HG03060 (cell line): ENCODE results near the gene CAST.

ENCODE experiments used
- ATAC-seq: cut with Tn5 transposase; IDR thresholded peaks from one replicate; pipeline ENCODE4 v1.9.1; 2021; ENCODE audit warnings: low read depth, moderate number of reproducible peaks; ENCODE audit not compliant: unreplicated experiment

CAST gene

DNA sequence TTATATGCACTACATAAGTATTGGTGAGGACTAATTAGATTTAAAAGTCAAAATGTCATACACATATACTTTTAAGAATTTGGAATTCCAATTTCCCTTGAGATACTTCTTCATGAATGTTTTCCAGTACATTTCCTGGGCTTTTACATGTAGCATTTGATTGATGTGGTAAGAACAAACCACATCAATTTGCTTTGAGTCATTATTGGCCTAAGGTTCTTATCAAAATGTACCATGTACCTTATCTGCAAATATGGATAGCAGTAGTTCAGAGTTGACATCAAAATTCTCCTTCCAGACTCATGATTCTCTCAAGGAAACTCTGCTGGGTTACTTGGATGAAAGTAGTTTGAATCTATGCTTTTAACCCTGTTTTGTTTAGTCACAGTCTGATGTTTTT is 2.5 kb downstream of the CAST start:
- no peak for ATAC-seq

DNA sequence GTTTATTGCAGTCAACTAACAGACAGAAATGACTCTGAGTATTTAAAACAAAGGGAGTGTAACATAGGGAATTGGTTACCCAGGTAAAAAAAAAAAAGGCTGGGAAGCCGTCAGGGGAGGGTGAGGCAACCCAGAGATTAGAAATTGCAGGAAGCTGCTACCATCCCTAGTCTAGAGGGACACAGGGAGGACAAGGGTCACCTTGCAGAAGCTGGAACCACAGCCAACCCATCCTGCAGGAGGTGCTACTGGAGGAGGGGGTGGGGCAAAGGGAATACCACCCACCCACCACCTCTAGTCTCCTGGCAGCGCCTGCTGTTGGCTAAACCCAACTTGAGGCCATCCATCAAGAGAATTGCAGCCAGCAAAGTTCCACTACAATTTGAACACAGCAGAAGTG is 6.5 kb downstream of the CAST start:
- ATAC-seq, result no peak

DNA sequence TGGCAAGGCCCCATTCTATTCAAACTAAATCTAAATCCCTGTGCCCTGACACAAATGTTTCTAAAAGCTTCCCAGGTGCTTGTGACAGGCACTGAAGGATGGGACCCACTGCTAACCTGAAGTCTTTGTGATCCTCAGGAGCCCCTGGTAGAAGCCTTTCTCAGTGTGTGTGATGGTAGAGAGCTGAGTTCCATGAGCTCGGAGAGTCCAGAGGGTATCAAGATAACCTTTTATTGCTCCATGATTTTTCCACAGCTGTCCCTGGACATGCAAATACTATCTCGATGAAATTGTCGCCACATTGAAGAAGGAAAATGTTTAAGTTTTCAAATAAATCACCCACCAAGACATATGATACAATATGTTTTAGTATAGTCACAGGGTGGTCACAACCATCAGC is 7.7 kb downstream of the CAST start:
- ATAC-seq, result no peak

DNA sequence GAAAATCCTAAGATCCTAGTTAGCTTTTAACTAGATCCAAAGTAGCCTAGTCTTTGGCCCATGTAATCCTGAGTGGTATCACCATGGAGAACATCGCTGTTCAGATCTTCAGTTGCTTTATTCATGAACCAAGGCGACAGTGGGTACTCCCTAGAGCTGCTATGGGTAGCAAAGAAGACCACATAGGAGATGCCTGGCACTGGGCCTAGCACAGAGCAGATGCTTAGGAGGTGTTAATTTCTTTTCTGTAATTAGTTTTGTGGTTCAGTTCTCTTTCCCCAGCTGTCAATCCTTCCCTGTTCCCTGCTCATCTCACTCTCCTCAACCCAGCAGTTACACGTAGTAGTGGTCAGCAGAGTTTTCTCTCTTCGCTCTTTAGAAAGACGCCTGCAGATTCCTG is 9.3 kb downstream of the CAST start:
- ATAC-seq, result no peak

DNA sequence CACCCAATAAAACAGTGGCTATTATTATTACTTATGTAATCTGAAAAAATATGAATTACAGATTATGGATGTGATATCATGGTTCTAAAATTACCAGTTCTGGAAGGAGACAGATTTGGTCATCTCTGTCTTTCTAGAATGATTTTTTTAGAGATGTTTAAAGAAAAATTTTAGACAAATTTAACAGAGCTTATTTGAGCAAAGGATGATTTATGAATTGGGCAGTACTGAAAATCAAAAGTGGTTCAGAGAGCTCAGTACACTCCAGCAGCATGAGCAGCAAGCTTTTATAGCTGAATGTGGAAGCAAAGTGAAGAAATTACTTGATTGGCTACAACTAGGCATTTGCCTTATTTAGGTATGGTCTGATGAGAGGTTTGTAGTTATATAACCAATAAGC is 11.0 kb downstream of the CAST start:
- ATAC-seq, result no peak

DNA sequence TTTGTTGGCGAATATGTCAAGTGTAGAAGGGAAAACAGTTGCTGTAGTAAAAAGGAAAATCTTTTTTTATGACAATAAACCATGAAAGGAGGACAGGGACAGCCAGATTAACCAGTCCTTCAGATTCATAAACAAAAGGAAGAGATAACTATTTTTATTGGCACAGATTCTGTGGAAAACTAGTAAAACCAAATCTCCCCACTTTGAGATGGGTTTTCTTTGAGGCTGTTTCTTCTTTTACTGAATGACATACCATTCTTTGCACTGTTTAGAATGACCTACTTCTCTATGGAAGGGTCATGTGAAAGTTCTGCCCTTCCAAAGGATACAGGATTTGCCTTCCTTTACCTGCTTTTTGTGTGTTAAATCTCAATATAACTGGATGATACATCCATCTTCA is 13.7 kb downstream of the CAST start:
- no peak for ATAC-seq

DNA sequence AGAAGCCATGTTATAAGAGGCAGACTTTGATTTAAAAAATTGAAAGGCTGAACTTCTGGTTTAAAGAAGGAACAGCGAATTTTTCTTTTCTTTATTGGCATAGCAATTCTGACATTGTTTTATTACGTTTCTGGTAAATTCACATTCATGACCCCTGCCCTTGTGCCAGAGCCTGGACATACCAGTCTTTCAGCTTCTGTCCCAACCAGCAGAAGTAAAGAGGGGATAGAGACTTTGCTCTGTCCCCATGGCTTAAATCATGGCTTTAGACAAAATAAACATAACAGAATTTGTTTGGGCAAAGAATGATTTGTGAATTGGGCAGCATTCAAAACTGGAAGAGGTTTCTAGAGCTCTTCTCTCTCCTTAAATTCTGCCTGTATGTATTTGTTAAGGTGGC is 15.3 kb downstream of the CAST start:
- no peak for ATAC-seq

DNA sequence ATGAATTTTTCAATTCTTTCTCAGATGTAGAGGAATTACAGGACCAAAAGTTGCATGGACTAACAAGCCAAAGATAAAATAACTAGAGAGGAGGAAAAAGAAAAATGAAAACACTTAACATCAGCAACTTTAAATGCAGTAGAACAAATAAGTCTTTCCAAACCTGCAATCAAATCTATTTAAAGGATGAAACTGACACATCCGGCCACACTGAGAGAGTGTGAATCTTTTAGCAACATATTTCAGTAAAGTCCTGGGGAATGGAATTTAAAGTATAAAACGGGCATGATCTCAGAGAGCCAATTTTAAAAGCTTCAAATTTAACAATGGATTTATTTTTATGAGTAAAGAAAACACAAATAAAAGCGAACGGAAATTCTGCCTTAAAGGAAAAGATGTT is 17.1 kb downstream of the CAST start:
- ATAC-seq, result no peak

DNA sequence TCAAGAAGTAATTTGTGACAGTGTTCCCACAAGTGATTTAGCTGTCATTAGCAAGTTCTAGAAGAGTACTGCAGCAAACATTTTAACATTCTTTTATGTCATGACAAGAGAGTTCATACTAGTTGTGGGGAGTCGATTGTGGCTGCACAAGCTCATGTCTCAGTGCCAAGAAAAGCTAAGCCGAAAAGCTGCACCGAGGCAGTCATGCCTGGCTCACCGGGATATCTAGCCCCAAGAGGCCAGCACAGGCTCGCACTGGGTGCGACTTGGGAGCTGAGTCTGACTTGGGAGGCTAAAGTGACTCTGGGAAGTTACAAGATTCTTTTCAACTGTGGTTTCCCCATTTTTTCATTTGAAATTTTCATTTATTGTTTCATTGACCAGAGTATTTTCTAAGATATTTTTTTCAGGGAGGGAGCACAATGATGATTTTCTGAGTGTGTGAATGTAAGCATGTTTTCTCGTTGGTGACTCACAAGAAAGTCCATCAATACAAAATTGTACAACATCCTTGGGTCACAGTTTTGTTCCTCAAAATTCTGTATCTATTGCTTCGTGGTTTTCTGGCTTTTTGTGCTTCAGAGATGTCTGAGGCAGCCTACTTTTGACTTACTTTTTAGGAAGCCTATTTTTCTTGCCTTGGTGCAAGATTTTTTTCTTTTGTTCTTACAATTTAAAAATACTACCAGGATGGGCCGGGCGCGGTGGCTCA is 18.7 kb downstream of the CAST start:
- ATAC-seq, result no peak

DNA sequence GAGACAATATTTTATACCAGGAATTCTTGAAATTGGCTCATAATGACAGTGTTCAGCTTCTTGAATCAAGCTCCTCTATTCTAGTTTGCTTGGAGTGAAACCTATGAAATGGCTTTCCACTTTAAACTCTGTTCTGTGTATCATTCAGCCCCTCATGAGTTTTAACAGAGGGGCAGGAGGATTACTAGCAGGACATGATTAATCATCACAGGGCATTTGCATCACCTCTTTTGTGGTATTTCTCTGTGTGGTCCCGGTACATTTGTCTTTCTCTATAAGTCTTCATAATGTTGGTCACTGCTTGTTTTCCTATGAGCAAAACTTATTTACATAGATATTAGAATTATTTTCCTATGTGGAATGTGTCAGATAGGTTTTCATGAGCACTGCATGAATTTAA is 21.2 kb downstream of the CAST start:
- ATAC-seq, result no peak

DNA sequence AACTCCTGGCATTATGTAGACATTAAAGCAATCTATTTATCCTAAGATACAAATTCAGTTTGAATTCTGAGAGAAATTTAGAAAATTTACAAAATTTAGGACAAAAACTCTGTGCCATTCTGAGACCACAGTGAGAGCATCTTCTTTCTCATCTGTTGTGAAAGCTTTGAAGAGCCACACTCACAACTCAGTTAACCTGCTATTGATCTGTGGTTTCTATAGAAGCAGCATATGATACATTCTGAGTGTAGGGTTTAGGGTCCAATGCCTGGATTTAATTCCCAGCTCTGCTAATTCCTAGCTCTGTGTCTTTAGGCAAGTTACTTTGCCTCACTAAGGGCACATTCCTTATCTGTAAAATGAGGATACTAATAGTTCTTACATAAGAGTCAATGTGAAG is 21.6 kb downstream of the CAST start:
- no peak for ATAC-seq

DNA sequence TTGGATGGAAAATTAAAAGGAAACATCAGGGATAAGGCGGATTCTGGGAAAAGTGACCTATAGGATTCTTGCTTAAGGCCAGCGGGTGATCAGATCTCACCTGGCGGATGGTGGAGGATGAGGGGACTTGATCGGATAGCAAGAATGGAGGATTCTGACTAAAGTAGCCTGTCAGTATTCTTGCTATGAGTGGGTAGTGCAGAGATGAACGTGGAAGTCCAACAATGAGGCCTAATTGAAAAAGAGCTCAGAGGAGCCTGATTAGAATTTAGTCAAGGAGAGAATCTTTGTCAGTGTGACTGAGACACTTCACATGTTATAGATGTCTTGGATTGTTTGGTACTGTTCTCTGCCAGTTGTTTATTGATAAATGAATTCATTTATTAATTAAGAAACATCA is 24.9 kb downstream of the CAST start:
- no peak for ATAC-seq

DNA sequence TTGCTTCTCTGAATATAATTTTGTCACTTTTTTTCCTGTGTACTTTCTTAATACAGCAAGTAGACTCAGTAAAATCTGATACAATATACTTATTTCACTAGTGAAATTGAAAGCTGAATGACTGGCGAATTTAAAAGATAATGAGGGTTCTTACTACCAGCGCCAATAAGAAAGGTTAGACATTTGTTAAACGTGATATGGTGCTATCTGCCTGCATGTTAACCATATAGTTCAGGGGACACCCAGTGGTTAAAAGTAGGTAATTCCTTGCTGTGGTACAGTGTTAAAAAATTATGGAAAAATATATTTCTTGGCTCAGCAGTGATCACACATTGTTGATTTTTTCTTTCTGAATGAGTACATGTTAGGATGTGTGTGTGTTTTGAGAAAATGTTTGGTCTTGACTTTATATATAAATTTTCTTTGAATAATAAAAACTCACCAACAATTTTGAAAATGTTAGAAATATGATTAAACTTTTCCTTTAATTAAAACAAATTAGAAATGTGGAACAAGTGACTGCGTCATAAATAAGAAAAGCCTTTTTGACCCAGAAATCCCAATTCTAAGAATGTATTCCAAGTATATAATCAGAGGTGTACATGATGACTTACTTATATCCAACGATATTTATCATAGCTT is 25.8 kb downstream of the CAST start:
- peak; percentile 91 for ATAC-seq

DNA sequence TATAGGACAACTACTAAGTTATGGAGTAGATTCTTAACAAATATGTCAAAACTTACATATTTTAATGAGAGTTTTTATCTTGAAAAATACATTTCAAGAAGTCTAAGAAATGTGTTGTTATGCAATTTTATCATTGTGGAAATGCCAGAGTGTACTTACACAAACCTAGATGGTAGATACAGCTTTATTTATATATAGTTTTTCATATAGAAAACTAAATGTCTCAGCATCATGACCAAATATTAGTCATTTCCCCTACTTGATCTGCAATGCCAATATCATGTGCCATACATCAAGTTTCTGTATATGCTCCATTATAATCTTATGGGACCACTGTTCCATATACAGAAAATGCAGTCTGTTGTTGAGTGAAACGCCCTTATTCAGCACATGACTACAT is 28.7 kb downstream of the CAST start:
- no peak for ATAC-seq

DNA sequence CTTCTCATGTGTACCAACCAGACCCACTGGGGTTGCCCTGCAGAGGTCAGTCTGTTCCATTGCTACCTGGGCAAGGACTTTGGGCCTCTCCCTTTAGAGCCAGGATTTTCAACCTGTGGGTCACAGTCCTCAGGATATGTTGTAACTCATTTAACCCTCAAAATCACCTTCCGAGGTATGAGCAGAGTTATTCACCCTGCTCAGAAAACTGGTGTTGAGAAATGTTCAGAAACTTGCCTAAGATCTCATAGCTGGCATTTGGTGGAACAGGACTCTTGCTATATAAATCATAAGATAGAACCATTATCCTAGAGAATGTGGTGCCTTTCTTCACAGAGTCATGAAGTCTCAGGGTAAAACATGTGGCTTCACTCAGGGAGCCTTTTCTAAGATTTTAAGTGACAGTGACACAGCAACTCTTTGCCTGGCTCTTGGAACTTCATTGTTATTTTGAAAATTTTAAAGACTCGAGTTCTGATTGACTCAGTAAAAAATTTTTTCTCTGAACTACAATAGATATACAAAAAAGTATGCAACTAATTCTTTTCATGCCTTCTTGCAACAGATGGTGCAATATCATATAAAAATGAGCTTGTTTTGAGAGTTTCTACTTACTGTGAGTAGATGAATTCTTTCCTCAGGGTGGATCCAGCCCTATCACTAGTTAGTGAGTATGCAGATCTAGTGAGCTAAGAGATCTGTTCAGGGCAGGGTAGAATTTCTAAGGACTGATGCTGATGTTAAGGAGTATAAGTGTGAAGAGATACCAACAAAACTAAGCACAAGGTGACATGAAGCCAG is 29.5 kb downstream of the CAST start:
- ATAC-seq, result no peak

DNA sequence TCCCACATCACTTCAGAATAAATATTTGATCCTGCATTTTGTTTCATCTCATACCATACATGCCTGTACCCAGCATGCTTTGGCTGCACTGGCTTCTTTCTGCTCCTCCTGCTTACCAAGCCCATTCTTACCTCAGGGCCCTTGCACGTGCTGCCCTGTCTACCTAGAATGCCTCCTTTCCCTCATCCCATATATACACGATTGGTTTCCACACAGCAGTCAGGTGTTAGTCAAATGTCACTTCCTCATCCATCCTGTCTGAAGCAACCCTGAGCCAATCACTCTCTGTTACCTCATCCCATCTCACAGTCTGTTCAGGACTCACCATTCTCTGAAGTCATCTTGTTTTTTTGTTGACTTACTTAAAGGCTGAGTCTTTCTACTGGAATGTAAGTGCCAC is 30.3 kb downstream of the CAST start:
- no peak for ATAC-seq

DNA sequence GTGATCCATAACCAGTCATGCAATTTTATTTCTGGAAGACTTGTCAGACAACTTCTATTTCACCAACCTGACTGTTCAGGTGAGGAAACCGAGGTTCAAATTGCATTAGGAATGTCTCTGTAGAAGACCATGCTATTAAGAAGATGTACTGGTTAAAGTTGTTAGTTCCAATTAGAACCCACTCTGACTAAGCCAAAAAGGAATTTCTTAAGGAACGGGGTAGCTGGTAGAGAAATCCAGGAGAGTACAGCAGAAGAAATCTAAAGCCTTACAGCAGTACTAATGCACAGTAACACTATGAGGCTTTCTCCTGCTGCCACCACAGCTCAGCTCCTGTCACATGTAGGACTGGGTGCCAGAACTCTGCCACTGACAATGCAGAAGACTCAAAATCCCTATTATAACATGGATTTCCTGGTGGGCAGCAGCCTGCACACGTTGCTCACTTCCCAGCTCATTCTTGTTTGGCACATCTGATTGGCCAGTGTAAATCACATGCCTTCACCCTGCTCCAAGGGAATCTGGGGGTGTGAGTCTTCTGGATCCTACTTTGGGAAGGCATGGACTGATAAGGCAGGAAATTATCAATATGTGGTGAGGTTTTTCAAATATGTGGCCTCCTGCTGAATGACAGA is 37.1 kb downstream of the CAST start:
- no peak for ATAC-seq

DNA sequence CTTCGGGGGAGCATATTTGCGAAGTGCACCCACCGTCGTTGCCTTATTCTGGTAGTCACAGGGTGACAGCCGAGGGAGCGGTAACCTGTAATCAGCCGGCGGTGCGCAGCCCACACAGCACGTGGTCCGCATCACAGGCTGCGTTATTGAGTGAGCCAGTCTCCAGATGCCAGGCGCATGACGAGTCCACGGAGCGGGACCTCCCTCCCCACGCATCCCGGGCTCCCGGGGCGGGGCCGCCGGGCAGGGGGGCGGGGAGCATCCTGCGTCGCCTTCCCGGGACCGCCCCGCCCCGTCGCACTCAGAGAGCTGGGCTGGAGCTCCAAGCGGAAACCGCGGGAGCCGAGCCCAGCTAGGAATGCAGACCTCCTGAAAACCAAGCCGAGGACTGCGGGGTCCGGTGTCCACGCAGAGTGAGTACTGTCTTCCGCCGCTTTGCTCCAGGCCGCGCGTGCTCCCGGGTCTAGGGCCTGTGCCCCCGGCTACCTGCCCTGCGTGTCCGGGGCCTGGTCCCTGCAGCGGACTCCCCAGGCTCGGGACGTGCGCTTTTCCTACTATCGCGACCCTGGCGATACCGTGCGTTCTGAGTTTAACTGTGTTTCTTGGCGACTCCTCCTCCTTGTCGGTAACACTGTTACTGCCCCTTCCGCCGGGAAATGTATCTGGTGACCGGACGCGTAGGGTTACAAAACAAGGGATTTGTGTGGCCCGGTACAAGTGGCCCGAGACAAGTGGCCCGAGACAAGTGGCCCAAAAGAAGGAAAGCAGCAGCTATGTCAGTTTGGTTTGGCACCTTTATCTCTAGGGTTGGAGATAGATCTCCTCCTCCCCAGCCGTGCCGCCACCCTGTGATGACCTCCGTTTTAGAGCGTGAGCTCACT is 40.6 kb downstream of the CAST start:
- peak; percentile 48 for ATAC-seq

DNA sequence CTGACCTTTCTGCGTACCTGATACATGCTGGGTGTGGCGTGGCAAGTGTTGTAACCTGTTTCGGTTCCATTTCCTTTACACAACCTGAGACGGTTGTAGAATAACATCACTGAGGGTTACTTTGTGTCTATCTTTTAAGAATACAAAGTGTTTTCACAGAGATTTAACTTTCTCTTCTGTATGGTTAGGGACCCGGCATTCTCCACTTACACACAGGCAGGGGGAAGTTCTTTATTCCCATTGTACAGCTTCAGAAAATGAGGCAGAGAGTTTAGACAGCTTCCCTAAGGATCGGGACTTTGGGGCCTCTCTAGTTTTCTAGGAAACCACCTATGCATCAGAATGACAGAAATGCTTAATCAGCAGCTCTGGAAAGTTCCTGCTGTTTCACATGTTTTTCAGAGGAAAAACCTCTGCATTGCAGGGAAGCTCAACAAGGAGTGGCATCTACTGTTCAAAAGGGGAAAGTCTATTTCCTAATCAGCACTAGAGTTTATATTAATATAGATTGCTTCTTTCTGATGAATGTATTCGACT is 41.3 kb downstream of the CAST start:
- peak; percentile 61 for ATAC-seq

DNA sequence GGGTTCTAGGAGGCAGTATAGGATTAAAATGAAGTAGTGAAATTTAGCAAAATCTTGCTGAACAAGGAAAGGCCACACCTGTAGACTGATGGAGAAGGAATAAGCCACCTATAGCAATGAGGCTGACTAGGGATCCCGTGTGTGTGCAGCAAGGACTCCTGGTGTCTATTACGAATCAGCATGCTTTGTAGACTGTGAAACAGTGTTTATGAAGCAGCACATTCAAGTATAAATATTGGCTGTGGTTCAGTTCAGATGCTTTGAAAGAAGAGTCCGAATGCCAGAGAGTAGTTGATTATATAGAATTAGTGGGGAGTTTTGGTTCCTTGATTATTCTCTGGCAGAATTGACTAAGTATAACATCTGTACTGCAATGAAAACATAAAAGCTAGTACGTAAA is 41.8 kb downstream of the CAST start:
- ATAC-seq, result no peak
